Measurements from ENCODE around the gene ITGB2.

DNA sequence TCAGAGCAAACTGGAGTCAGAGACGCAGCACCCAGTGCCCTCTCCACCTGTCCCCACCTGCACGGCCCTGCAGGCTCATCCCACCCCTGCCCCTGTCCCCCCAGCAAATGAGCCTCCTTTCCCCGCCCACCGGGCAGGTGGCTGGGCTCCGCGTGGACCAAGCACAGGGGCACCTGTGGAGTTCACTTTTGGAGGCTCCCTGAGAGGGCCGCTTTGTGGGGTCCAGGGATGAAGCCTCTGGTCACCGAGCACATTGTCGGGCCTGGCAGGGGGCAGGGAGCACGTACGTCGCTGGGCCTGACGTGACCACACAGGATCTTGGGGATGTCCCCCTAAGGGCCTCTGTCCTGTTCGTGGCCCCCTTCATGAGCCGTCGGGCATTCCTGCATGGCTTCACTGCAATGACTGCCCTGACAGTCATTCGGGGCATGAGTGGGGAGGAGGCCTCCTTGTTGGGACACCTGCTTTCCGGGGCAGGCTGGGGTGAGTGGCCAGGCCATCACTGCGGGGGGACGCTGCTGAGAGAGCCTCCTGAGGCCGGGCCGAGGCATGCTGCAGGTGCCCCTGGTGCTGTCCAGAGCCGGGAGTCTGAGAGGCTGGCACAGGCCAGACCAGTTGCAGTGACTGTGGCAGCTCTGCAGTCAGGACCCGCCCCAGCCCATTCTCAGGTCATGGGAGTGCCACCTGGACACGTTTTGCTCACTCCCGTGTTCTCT is 38.8 kb upstream of the ITGB2 start:
- TF ChIP-seq, protein P1, sequence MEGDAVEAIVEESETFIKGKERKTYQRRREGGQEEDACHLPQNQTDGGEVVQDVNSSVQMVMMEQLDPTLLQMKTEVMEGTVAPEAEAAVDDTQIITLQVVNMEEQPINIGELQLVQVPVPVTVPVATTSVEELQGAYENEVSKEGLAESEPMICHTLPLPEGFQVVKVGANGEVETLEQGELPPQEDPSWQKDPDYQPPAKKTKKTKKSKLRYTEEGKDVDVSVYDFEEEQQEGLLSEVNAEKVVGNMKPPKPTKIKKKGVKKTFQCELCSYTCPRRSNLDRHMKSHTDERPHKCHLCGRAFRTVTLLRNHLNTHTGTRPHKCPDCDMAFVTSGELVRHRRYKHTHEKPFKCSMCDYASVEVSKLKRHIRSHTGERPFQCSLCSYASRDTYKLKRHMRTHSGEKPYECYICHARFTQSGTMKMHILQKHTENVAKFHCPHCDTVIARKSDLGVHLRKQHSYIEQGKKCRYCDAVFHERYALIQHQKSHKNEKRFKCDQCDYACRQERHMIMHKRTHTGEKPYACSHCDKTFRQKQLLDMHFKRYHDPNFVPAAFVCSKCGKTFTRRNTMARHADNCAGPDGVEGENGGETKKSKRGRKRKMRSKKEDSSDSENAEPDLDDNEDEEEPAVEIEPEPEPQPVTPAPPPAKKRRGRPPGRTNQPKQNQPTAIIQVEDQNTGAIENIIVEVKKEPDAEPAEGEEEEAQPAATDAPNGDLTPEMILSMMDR (IDR thresholded peaks at IDR 0.05): no peak
- TF ChIP-seq EZH2phosphoT487 (IDR thresholded peaks at IDR 0.05) (no peak), EZH2 (IDR thresholded peaks at IDR 0.05) (no peak)

Measured in neural progenitor cell (in vitro differentiated cells).